Measurements from ENCODE around the gene SSR3. TPM values are rescaled to one million over a fixed set of nuclear protein-coding genes. Genes with fewer than 3 reads are reported as not detected.
"Not testable (repeated sequence)": the region's sequence is repeated elsewhere in the genome, so short reads cannot be mapped to it uniquely, and the experiment has no call there.

SSR3 gene
- 200 and 274 TPM in 2 replicates for total RNA-seq

- peak; percentile 95 for DNase-seq (ENCODE audit: extremely low read depth, low read depth, low spot score)
Measured at GRCh38 chr3:156554842-156555687, at the start of gene SSR3. Gene SSR3 (minus strand): TSS chr3:156555117. CDS start chr3:156555089, 28 bp downstream.

GRCh38 chr3:156604064-156604641 lies 49.2 kb upstream of the SSR3 start:
- DNase-seq (ENCODE audit: extremely low read depth, low read depth, low spot score), result no peak

GRCh38 chr3:156603379-156604017 lies 48.6 kb upstream of the SSR3 start:
- no peak for DNase-seq (ENCODE audit: extremely low read depth, low read depth, low spot score)

GRCh38 chr3:156602424-156602823 lies 47.5 kb upstream of the SSR3 start:
- DNase-seq (ENCODE audit: extremely low read depth, low read depth, low spot score), result no peak

GRCh38 chr3:156601497-156601896 lies 46.6 kb upstream of the SSR3 start:
- no peak for DNase-seq (ENCODE audit: extremely low read depth, low read depth, low spot score)

- no peak for DNase-seq (ENCODE audit: extremely low read depth, low read depth, low spot score)
Measured at GRCh38 chr3:156600834-156601233, 45.9 kb upstream of the SSR3 start.

- DNase-seq (ENCODE audit: extremely low read depth, low read depth, low spot score), result no peak
Measured at GRCh38 chr3:156599089-156599874, 44.4 kb upstream of the SSR3 start.

GRCh38 chr3:156598413-156598812 lies 43.5 kb upstream of the SSR3 start:
- no peak for DNase-seq (ENCODE audit: extremely low read depth, low read depth, low spot score)

- no peak for DNase-seq (ENCODE audit: extremely low read depth, low read depth, low spot score)
Measured at GRCh38 chr3:156594219-156594683, 39.3 kb upstream of the SSR3 start.

GRCh38 chr3:156593814-156594213 lies 38.9 kb upstream of the SSR3 start:
- DNase-seq (ENCODE audit: extremely low read depth, low read depth, low spot score), result no peak

GRCh38 chr3:156589806-156590205 lies 34.9 kb upstream of the SSR3 start:
- DNase-seq (ENCODE audit: extremely low read depth, low read depth, low spot score), result not testable (repeated sequence)

GRCh38 chr3:156587760-156588069 lies 32.8 kb upstream of the SSR3 start:
- DNase-seq (ENCODE audit: extremely low read depth, low read depth, low spot score), result no peak

GRCh38 chr3:156586905-156587759 lies 32.2 kb upstream of the SSR3 start:
- no peak for DNase-seq (ENCODE audit: extremely low read depth, low read depth, low spot score)

- no peak for DNase-seq (ENCODE audit: extremely low read depth, low read depth, low spot score)
Measured at GRCh38 chr3:156583469-156583868, 28.6 kb upstream of the SSR3 start.

GRCh38 chr3:156582532-156583183 lies 27.7 kb upstream of the SSR3 start:
- no peak for DNase-seq (ENCODE audit: extremely low read depth, low read depth, low spot score)

GRCh38 chr3:156581954-156582353 lies 27.0 kb upstream of the SSR3 start:
- no peak for DNase-seq (ENCODE audit: extremely low read depth, low read depth, low spot score)

GRCh38 chr3:156581033-156581432 lies 26.1 kb upstream of the SSR3 start:
- DNase-seq (ENCODE audit: extremely low read depth, low read depth, low spot score), result no peak

- no peak for DNase-seq (ENCODE audit: extremely low read depth, low read depth, low spot score)
Measured at GRCh38 chr3:156579427-156579851, 24.5 kb upstream of the SSR3 start.

GRCh38 chr3:156577736-156578135 lies 22.8 kb upstream of the SSR3 start:
- no peak for DNase-seq (ENCODE audit: extremely low read depth, low read depth, low spot score)
